IPS-15b (cell line): Measurements from ENCODE around the gene CYP2J2.
"Not testable (repeated sequence)": the region's sequence is repeated elsewhere in the genome, so short reads cannot be mapped to it uniquely, and the experiment has no call there.

Source experiments
- H3K27me3 ChIP-seq: one replicate; pipeline ENCODE4 v1.6.1; 2013; ENCODE audit warnings: low read length; ENCODE audit not compliant: control insufficient read depth, insufficient read depth
- H3K36me3 ChIP-seq: one replicate; pipeline ENCODE4 v1.6.1; 2013; ENCODE audit warnings: low read length; ENCODE audit not compliant: control insufficient read depth, insufficient read depth
- H3K4me1 ChIP-seq: one replicate; pipeline ENCODE4 v1.6.1; 2013; ENCODE audit warnings: mild to moderate bottlenecking, low read length; ENCODE audit not compliant: control insufficient read depth, insufficient read depth
- H3K4me3 ChIP-seq: one replicate; pipeline ENCODE4 v1.5.1; 2013; ENCODE audit warnings: low read depth, low read length
- H3K9ac ChIP-seq: one replicate; pipeline ENCODE4 v1.6.1; 2013; ENCODE audit warnings: low read depth, mild to moderate bottlenecking, low read length
- H3K9me3 ChIP-seq: one replicate; pipeline ENCODE4 v1.6.1; 2013; ENCODE audit warnings: mild to moderate bottlenecking, low read length; ENCODE audit not compliant: control insufficient read depth, insufficient read depth

Gene CYP2J2, protein sequence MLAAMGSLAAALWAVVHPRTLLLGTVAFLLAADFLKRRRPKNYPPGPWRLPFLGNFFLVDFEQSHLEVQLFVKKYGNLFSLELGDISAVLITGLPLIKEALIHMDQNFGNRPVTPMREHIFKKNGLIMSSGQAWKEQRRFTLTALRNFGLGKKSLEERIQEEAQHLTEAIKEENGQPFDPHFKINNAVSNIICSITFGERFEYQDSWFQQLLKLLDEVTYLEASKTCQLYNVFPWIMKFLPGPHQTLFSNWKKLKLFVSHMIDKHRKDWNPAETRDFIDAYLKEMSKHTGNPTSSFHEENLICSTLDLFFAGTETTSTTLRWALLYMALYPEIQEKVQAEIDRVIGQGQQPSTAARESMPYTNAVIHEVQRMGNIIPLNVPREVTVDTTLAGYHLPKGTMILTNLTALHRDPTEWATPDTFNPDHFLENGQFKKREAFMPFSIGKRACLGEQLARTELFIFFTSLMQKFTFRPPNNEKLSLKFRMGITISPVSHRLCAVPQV

DNA sequence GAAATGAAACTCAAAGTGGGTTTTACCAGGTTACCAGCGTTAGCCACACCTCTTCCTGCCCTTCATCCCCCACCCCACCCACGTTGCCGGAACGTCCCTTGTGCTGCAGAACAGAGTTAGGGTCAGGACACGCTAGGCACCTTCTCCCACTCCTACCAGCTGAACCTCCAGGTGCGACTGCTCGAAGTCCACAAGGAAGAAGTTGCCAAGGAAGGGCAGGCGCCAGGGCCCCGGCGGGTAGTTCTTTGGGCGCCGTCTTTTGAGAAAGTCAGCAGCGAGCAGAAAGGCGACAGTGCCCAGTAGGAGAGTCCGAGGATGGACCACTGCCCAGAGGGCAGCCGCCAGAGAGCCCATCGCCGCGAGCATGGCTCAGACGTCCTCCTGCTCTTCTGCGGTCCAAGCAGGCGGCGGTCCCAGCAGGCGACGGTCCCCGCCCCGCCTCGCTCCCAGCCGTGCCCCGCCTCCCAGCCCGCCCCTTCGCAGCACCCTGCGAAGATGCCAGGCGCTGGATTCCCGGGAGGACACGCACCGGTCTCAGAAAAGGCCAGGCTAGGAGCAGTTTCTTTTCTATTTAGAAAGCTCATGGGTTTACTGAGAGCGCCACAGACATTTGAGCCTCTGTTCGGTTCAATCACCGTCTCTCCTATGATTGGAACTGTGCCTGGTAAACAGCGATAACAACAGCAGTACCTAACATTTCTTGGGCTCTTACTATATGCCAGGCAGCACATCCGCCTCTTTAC, at the start of gene CYP2J2:
Gene CYP2J2 (minus strand): TSS at position 393 of the 743 bp plus-strand sequence. CDS start 27 bp downstream, at position 366.
- Histone ChIP-seq H3K4me3 (peak within 1 kb of the TSS; percentile 66), H3K36me3 (no peaks in the 10 kb centered on the region), H3K9me3 (no peaks in the 10 kb centered on the region), H3K9ac (no peak within 1 kb of the TSS), H3K27me3 (peaks cover 42% of the 10 kb centered on the region), H3K4me1 (no peaks in the 10 kb centered on the region)

DNA sequence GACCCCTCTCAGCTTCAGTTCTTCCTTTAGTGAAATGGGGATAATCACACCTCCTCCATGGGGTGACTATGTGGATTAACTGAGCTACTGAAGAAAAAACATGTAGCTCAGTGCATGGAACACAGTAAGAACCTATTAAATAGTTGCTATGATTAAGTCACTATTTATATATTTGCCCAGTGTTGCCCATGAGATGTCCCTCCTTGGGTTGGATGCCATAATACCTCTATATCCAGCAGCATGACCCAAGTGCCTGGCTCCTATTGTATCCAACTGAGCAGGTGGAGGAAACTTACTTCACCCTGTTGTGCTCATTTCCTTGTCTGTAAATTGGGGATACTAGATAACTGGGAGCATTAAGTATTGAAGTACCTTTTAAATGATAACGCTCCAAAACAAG, 47.1 kb upstream of the CYP2J2 start:
- Histone ChIP-seq H3K27me3 (peaks cover 4% of the 10 kb centered on the region), H3K4me3 (no peak overlapping the region), H3K9me3 (no peaks in the 10 kb centered on the region), H3K4me1 (no peaks in the 10 kb centered on the region), H3K36me3 (no peaks in the 10 kb centered on the region), H3K9ac (no peak overlapping the region)

DNA sequence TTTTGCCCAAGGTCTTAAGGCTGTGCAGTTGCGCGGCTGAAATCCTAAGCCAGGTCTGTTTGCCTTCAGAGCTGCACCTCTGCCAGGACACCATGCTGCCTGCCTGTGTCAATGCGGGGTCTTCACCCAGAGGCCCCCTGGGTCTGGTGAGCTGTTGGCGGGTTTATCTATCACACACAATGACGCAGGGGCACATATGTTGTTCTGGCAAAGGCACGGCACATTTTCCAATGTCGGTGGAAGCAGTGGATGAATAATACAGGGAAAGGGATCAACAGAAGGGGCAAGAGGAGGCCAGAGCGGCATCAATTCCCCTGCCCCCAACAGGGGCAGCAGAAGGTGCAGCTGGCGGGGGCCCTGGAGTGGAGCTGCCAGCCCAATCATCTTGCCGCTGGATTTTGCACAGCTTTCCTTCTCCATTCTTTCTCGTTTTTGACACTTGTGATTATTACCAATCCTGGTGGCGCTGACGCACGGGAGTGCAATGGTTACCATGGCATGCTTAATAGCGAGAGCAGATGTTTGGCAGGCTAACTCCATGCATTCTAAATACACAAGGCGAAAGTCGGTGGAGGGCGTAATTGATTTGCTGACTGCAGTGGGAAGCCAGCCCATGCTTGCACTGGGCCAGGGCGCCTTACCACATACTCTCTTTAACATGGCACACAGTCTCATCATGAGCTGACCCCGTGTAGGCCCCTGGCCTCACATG, 45.8 kb upstream of the CYP2J2 start:
- H3K4me3 ChIP-seq, result no peak overlapping the region
- no peaks in the 10 kb centered on the region for H3K9me3 ChIP-seq
- H3K36me3 ChIP-seq, result no peaks in the 10 kb centered on the region
- peaks cover 4% of the 10 kb centered on the region for H3K27me3 ChIP-seq
- H3K4me1 ChIP-seq, result no peaks in the 10 kb centered on the region
- no peak overlapping the region for H3K9ac ChIP-seq

DNA sequence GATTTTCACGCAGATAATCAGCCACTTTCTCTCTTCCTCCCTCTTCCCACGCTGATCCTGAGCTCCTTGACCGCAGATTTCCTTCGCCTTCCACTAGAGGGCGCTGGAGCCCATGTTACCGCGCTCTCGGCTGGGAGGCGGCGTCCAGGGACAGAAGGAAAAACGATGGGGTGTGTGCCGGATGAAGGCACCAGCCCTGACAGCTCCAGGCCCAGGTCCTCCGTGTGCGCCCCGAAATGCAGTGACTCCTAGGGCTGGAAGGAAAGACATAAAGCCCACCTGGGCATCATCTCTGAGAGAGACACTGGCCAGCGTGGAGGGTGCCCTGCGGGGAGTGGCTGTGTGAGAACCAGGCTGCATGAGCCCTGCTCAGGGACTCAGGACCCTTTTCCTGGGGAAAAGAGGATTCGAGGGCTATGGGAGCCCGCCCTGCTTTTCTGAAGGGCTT, 44.9 kb upstream of the CYP2J2 start:
- Histone ChIP-seq H3K27me3 (peaks cover 4% of the 10 kb centered on the region), H3K9ac (peak overlapping the region; percentile 32), H3K9me3 (no peaks in the 10 kb centered on the region), H3K4me3 (peak overlapping the region; percentile 45), H3K4me1 (no peaks in the 10 kb centered on the region), H3K36me3 (no peaks in the 10 kb centered on the region)

DNA sequence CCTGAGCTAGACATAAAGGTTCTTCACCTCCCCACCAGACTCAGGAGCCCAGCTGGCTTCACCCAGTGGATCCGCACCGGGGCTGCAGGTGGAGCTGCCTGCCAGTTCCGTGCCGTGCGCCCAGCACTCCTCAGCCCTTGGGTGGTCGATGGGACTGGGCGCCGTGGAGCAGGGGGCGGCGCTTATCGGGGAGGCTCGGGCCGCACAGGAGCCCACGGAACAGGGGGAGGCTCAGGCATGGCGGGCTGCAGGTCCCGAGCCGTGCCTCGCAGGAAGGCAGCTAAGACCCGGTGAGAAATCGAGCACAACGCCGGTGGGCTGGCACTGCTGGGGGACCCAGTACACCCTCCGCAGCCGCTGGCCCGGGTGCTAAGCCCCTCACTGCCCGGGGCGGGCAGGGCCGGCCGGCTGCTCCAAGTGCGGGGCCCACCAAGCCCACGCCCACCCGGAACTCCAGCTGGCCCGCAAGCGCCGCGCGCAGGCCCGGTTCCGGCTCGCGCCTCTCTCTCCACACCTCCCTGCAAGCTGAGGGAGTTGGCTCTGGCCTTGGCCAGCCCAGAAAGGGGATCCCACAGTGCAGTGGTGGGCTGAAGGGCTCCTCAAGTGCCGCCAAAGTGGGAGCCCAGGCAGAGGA, 43.1 kb upstream of the CYP2J2 start:
- not testable (repeated sequence) for H3K36me3 ChIP-seq, H3K9ac ChIP-seq, H3K4me3 ChIP-seq, H3K27me3 ChIP-seq, H3K4me1 ChIP-seq, H3K9me3 ChIP-seq

DNA sequence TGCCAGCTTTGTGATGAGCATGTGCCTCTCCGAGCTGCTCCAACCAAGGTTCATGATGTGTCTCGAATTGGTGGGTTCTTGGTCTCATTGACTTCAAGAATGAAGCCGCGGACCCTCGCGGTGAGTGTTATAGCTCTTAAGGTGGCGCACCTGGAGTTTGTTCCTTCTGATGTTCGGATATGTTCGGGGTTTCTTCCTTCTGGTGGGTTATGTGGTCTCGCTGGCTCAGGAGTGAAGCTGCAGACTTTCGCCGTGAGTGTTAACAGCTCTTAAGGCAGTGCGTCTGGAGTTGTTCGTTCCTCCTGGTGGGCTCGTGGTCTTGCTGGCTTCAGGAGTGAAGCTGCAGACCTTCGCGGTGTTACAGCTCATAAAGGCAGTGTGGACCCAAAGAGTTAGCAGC, 42.2 kb upstream of the CYP2J2 start:
- H3K36me3 ChIP-seq, H3K4me3 ChIP-seq, H3K27me3 ChIP-seq, H3K9ac ChIP-seq, H3K9me3 ChIP-seq, H3K4me1 ChIP-seq: not testable (repeated sequence)

DNA sequence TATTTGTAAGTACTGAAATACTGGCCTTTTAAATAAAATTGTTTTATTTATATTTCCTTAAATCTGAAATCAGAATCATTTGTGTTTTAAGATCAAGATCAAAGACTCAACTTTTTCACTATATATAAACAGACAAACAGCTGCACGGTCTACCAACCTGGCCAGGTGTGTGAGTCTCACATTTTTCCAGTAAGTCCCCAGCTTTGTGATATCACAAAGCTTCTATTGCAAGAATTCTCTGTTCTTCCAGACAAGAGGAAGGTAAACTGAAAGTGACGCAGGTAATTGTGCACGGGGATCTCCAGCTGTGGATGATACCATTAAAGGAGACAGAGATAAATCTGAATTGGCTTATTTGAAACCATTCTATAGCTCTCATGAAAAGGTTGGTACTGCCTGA, 41.2 kb upstream of the CYP2J2 start:
- Histone ChIP-seq H3K27me3 (no peaks in the 10 kb centered on the region), H3K9ac (no peak overlapping the region), H3K9me3 (no peaks in the 10 kb centered on the region), H3K4me1 (no peaks in the 10 kb centered on the region), H3K36me3 (no peaks in the 10 kb centered on the region), H3K4me3 (no peak overlapping the region)

DNA sequence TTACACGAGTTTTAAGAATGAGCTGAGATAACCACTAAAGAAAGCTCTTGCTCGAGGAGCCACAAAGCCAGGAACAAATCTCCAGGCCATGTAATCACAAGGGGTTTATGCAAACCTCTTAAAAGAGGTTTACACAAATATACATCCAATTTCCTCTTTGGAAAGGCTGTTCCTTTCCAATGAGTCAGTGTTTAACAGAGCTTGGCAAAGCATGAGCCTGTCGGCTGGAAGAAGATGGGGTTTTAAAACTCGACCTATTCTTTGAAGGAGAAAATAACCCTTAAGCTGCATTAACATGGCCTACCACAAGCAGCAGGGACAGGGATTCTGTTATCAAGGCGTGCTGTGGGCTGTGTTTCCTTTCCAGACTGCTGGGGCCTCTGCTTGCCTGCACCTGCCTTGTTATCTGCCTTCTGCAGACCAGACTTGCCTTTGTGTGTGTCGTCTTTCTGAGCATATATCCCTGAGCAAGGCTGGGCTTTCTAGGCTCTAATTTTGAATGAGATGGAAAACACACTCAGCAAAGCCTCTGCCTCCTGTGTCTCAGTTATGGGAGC, 40.6 kb upstream of the CYP2J2 start:
- Histone ChIP-seq H3K4me3 (no peak overlapping the region), H3K27me3 (no peaks in the 10 kb centered on the region), H3K4me1 (no peaks in the 10 kb centered on the region), H3K36me3 (no peaks in the 10 kb centered on the region), H3K9ac (no peak overlapping the region), H3K9me3 (no peaks in the 10 kb centered on the region)

DNA sequence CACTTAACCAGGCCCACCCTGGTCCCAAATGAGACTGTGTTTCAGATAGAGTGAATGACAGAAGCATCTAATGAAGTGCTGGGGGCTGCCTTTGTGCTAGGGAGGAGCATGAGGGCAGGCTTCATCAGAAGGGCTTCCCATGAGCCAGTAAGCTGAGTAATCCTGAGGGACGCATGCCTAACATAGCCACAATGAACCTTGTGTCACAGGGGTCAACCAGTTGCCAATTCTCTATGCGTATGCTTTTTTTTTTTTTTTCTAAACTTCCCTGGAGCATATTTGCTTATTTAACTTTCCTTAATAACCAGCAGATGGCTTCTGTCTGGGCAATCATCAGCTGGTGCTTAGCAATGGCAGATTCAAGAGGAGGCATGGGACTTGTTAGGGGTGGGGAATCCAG, 25.5 kb upstream of the CYP2J2 start:
- Histone ChIP-seq H3K4me1 (no peaks in the 10 kb centered on the region), H3K9me3 (no peaks in the 10 kb centered on the region), H3K4me3 (no peak overlapping the region), H3K36me3 (no peaks in the 10 kb centered on the region), H3K9ac (no peak overlapping the region), H3K27me3 (no peaks in the 10 kb centered on the region)

DNA sequence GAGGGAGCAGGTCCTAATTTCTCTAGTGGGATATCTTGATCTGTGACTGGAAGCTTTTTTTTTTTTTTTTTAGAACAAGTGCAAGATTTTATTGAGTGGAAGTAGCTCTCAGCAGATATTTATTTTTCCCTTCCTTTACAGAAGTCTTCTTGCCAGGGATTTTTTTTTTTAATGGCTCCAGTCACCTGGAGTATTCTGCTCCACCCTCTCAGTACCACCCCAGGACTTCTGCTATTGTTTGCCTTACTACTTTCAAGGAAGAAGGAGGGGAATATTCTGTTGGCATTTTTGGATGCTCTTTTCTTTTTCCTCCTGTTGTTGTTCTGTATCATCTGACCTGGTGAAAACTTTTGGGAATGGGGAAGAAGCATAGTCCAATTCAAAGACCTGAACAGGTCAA, 23.1 kb upstream of the CYP2J2 start:
- H3K4me1 ChIP-seq, result no peaks in the 10 kb centered on the region
- H3K36me3 ChIP-seq, result no peaks in the 10 kb centered on the region
- no peaks in the 10 kb centered on the region for H3K9me3 ChIP-seq
- no peak overlapping the region for H3K9ac ChIP-seq
- H3K27me3 ChIP-seq, result no peaks in the 10 kb centered on the region
- H3K4me3 ChIP-seq, result no peak overlapping the region

DNA sequence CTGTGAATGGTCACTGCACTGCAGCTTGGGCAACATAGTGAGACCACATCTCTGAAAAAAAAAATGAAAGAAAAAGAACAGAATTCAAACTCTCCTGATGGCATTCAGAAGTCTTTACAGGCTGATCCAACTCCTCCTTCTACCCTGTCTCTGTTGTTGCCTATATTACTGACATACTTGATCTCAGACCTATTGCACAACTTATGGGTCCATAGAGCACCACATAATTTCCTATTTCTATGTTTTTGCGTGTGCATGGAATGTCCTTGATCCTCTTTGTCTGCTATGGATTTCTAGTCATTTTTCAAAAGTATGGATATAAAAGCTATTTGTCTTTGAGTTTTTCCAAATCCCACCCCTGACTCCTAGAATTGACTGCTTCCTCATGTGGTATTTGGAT, 22.4 kb upstream of the CYP2J2 start:
- H3K9me3 ChIP-seq, result no peaks in the 10 kb centered on the region
- no peaks in the 10 kb centered on the region for H3K4me1 ChIP-seq
- H3K27me3 ChIP-seq, result no peaks in the 10 kb centered on the region
- H3K36me3 ChIP-seq, result no peaks in the 10 kb centered on the region
- H3K9ac ChIP-seq, result no peak overlapping the region
- H3K4me3 ChIP-seq, result no peak overlapping the region
